Uterus (tissue), 2 donors: Measurements from ENCODE around the gene NADK2.

Source experiments
- CTCF ChIP-seq, 4 experiments: fragments of 200-600 bp in 2 of 4; fragments of 450-650 bp in 2 of 4; sonication (generic) in 2 of 4; IDR thresholded peaks; one replicate each; pipeline ENCODE4 v1.5.1; 2016 to 2019; ENCODE audit warnings: antibody characterized with exemption in 4 of 4, mild to moderate bottlenecking in 2 of 4, moderate library complexity in 1 of 4
- POLR2A ChIP-seq, 2 donors: fragments of 450-650 bp; IDR thresholded peaks; one replicate each; pipeline ENCODE4 v1.6.1; 2016; ENCODE audit warnings: antibody characterized with exemption in 2 of 2, mild to moderate bottlenecking in 1 of 2, moderate library complexity in 1 of 2

- no peak for TF ChIP-seq CTCF (IDR thresholded peaks at IDR 0.05)
- no peak for TF ChIP-seq POLR2A (IDR thresholded peaks at IDR 0.05)
Observed at GRCh38 chr5:36281626-36282025, 39.9 kb upstream of the NADK2 start.
